ENCODE data around the gene ERP27.

The ERP27 gene

GRCh38 chr12:14910090-14910915 lies 28.0 kb downstream of the ERP27 start:
- H3K4me1 ChIP-seq (ENCODE audit: control insufficient read depth, insufficient read depth, low read length): no peaks in the 10 kb centered on the region; the same call in 1 of the 2 replicates
- no peaks in the 10 kb centered on the region for H3K9me3 ChIP-seq (ENCODE audit: control insufficient read depth, insufficient read depth, low read depth, low read length)
- H3K4me3 ChIP-seq (ENCODE audit: low read depth, low read length): no peak overlapping the region
- ChIA-PET CTCF (interaction anchor here (1.4 kb wide), 1 partner anchor 65 kb away, joined by 3 read pairs; no protein-coding TSS in a partner anchor), POLR2A (no interaction called here)
- TF ChIP-seq PRDM10 (tag by site-specific recombination; IDR thresholded peaks at IDR 0.05): no peak
- no peak for TF ChIP-seq ZBTB49 (tag by site-specific recombination; IDR thresholded peaks at IDR 0.05; ENCODE audit: low read depth)
- TF ChIP-seq SP7 (tag by site-specific recombination; IDR thresholded peaks at IDR 0.05): no peak
- TF ChIP-seq ZNF391 (tag by site-specific recombination; IDR thresholded peaks at IDR 0.05; ENCODE audit: borderline replicate concordance, low read depth): no peak
- no peak for TF ChIP-seq ZNF248 (tag by site-specific recombination; IDR thresholded peaks at IDR 0.05)
- no peak for TF ChIP-seq ZNF449 (tag by site-specific recombination; IDR thresholded peaks at IDR 0.05)
- no peak overlapping the region for H3K27ac ChIP-seq (ENCODE audit: extremely low read depth, low read depth, low read length)
- no peaks in the 10 kb centered on the region for H3K36me3 ChIP-seq (ENCODE audit: control insufficient read depth in 2 of 2, insufficient read depth in 1 of 2, low read length in 2 of 2)

GRCh38 chr12:14907953-14908352 lies 30.4 kb downstream of the ERP27 start:
- POLR2A ChIA-PET: no interaction called here

GRCh38 chr12:14906114-14906513 lies 32.2 kb downstream of the ERP27 start:
- Histone ChIP-seq H3K4me1 (ENCODE audit: control insufficient read depth, insufficient read depth, low read length) (no peaks in the 10 kb centered on the region), H3K4me3 (ENCODE audit: low read depth, low read length) (no peak overlapping the region), H3K27ac (ENCODE audit: extremely low read depth, low read depth, low read length) (no peak overlapping the region), H3K36me3 (ENCODE audit: control insufficient read depth in 2 of 2, insufficient read depth in 1 of 2, low read length in 2 of 2) (no peaks in the 10 kb centered on the region), H3K9me3 (ENCODE audit: control insufficient read depth, insufficient read depth, low read depth, low read length) (no peaks in the 10 kb centered on the region)
- ChIA-PET CTCF (no interaction called here), POLR2A (no interaction called here)
- TF ChIP-seq ZNF571 (tag by site-specific recombination; IDR thresholded peaks at IDR 0.05): no peak
- TF ChIP-seq ZBTB48 (tag by site-specific recombination; IDR thresholded peaks at IDR 0.05): no peak
- TF ChIP-seq ZNF529 (tag by site-specific recombination; IDR thresholded peaks at IDR 0.05; ENCODE audit: insufficient replicate concordance): no peak
- no peak for TF ChIP-seq ZNF544 (tag by site-specific recombination; IDR thresholded peaks at IDR 0.05)
- no peak for TF ChIP-seq ZBTB1 (tag by site-specific recombination; IDR thresholded peaks at IDR 0.05)
- no peak for TF ChIP-seq ZNF660 (tag by site-specific recombination; IDR thresholded peaks at IDR 0.05)

More at GRCh38 chr12:14907953-14908352, 30.4 kb downstream of the ERP27 start:
- Histone ChIP-seq H3K9me3 (ENCODE audit: control insufficient read depth, insufficient read depth, low read depth, low read length) (no peaks in the 10 kb centered on the region), H3K4me3 (ENCODE audit: low read depth, low read length) (no peak overlapping the region), H3K4me1 (ENCODE audit: control insufficient read depth, insufficient read depth, low read length) (no peaks in the 10 kb centered on the region), H3K27ac (ENCODE audit: extremely low read depth, low read depth, low read length) (no peak overlapping the region), H3K36me3 (ENCODE audit: control insufficient read depth in 2 of 2, insufficient read depth in 1 of 2, low read length in 2 of 2) (no peaks in the 10 kb centered on the region)
- CTCF ChIA-PET: no interaction called here
- TF ChIP-seq ZNF837 (tag by site-specific recombination; IDR thresholded peaks at IDR 0.05) (no peak), ZNF548 (tag by site-specific recombination; IDR thresholded peaks at IDR 0.05) (no peak), ZNF24 (tag by site-specific recombination; IDR thresholded peaks at IDR 0.05) (no peak), ZNF621 (tag by site-specific recombination; IDR thresholded peaks at IDR 0.05) (no peak), ZNF530 (tag by site-specific recombination; IDR thresholded peaks at IDR 0.05; ENCODE audit: low read depth) (no peak)

Data from HEK293 (cell line).